Measurements from ENCODE around the gene EZH1.

The EZH1 gene

GRCh38 chr17:42675965-42676423 lies 68.8 kb downstream of the EZH1 start:
- TF ChIP-seq CTCF (conservative IDR thresholded peaks at IDR 0.05; ENCODE audit: low read depth, low read length), result no peak
- no peaks in the 10 kb centered on the region for H4K20me1 ChIP-seq (ENCODE audit: insufficient read depth)
- H3K9ac ChIP-seq, result peak overlapping the region; percentile 70
- H2AFZ ChIP-seq (ENCODE audit: low read depth), result 0 out of 2 replicates have a peak overlapping the region, but pooled peaks have one; percentile 16
- peaks cover 67% of the 10 kb centered on the region for H3K79me2 ChIP-seq (ENCODE audit: insufficient read depth, low read depth)
- H3K27me3 ChIP-seq (ENCODE audit: insufficient read depth, low read depth), result no peaks in the 10 kb centered on the region
- H3K36me3 ChIP-seq (ENCODE audit: insufficient read depth), result peaks cover 6% of the 10 kb centered on the region
- H3K27ac ChIP-seq, result peak overlapping the region; percentile 52
- peak overlapping the region; percentile 78 for H3K4me3 ChIP-seq (IDR thresholded peaks at IDR 0.05; ENCODE audit: insufficient read depth, low read depth, low read length)
- peaks cover 27% of the 10 kb centered on the region for H3K4me1 ChIP-seq (ENCODE audit: low read depth, poor library complexity, severe bottlenecking)
- H3K4me2 ChIP-seq, result peak overlapping the region; percentile 95

- Histone ChIP-seq H3K27ac (peak overlapping the region; percentile 52), H3K9ac (peak overlapping the region; percentile 70), H3K79me2 (ENCODE audit: insufficient read depth, low read depth) (peaks cover 67% of the 10 kb centered on the region), H3K4me3 (IDR thresholded peaks at IDR 0.05; ENCODE audit: insufficient read depth, low read depth, low read length) (peak overlapping the region; percentile 78), H2AFZ (ENCODE audit: low read depth) (no peak overlapping the region), H3K4me2 (peak overlapping the region; percentile 95), H3K27me3 (ENCODE audit: insufficient read depth, low read depth) (no peaks in the 10 kb centered on the region), H4K20me1 (ENCODE audit: insufficient read depth) (no peaks in the 10 kb centered on the region), H3K4me1 (ENCODE audit: low read depth, poor library complexity, severe bottlenecking) (peaks cover 21% of the 10 kb centered on the region), H3K36me3 (ENCODE audit: insufficient read depth) (peaks cover 6% of the 10 kb centered on the region)
- no peak for TF ChIP-seq CTCF (conservative IDR thresholded peaks at IDR 0.05; ENCODE audit: low read depth, low read length)
Measured at GRCh38 chr17:42675348-42675964, 69.4 kb downstream of the EZH1 start.

- Histone ChIP-seq H3K27ac (peak overlapping the region; percentile 52; the same call in 1 of the 2 replicates), H3K4me2 (peak overlapping the region; percentile 95), H3K9ac (peak overlapping the region; percentile 70), H3K36me3 (ENCODE audit: insufficient read depth) (peaks cover 6% of the 10 kb centered on the region), H3K79me2 (ENCODE audit: insufficient read depth, low read depth) (peaks cover 62% of the 10 kb centered on the region), H3K27me3 (ENCODE audit: insufficient read depth, low read depth) (no peaks in the 10 kb centered on the region), H3K4me3 (IDR thresholded peaks at IDR 0.05; ENCODE audit: insufficient read depth, low read depth, low read length) (no peak overlapping the region), H4K20me1 (ENCODE audit: insufficient read depth) (no peaks in the 10 kb centered on the region), H3K4me1 (ENCODE audit: low read depth, poor library complexity, severe bottlenecking) (peaks cover 15% of the 10 kb centered on the region), H2AFZ (ENCODE audit: low read depth) (no peak overlapping the region)
- no peak for TF ChIP-seq CTCF (conservative IDR thresholded peaks at IDR 0.05; ENCODE audit: low read depth, low read length)
Measured at GRCh38 chr17:42674755-42675347, 70.0 kb downstream of the EZH1 start.

GRCh38 chr17:42673885-42674754 lies 70.7 kb downstream of the EZH1 start:
- Histone ChIP-seq H2AFZ (ENCODE audit: low read depth) (no peak overlapping the region), H3K27me3 (ENCODE audit: insufficient read depth, low read depth) (no peaks in the 10 kb centered on the region), H3K27ac (peak overlapping the region; percentile 39; the same call in 1 of the 2 replicates)

More at GRCh38 chr17:42673885-42674754, 70.7 kb downstream of the EZH1 start:
- Histone ChIP-seq H3K4me2 (peak overlapping the region; percentile 95), H4K20me1 (ENCODE audit: insufficient read depth) (no peaks in the 10 kb centered on the region), H3K9ac (peak overlapping the region; percentile 29; the same call in 1 of the 2 replicates), H3K36me3 (ENCODE audit: insufficient read depth) (peaks cover 6% of the 10 kb centered on the region), H3K79me2 (ENCODE audit: insufficient read depth, low read depth) (peaks cover 62% of the 10 kb centered on the region), H3K4me1 (ENCODE audit: low read depth, poor library complexity, severe bottlenecking) (peaks cover 12% of the 10 kb centered on the region), H3K4me3 (IDR thresholded peaks at IDR 0.05; ENCODE audit: insufficient read depth, low read depth, low read length) (no peak overlapping the region)
- TF ChIP-seq CTCF (conservative IDR thresholded peaks at IDR 0.05; ENCODE audit: low read depth, low read length), result peak; percentile 31
